Prostate gland (tissue), 2 donors: ENCODE data around the gene CX3CL1. TPM values are rescaled to one million over a fixed set of nuclear protein-coding genes. Genes with fewer than 3 reads are reported as not detected.

Experiments
- DNase-seq: peaks from one replicate; pipeline ENCODE4 v3.0.0-alpha.2; 2019; ENCODE audit warnings: low spot score
- H3K27ac ChIP-seq, 2 donors: fragments of 200-600 bp; sonication (generic); 2 replicates each; pipeline ENCODE4 v1.5.1; 2017 to 2019
- H3K27me3 ChIP-seq: fragments of 200-600 bp; sonication (generic); replicated peaks from 2 replicates; pipeline ENCODE4 v1.5.1; 2019; ENCODE audit not compliant: insufficient read depth
- H3K36me3 ChIP-seq, 2 donors: fragments of 200-600 bp; sonication (generic); 1 replicate in 1 of 2; 2 replicates in 1 of 2; pipeline versions ENCODE4 v1.5.1 to v1.8.1; 2017 to 2019
- H3K4me1 ChIP-seq: fragments of 200-600 bp; sonication (generic); replicated peaks from 2 replicates; pipeline ENCODE4 v1.5.1; 2019
- H3K4me3 ChIP-seq, 2 donors: fragments of 200-600 bp; sonication (generic); 2 replicates each; pipeline ENCODE4 v1.5.1; 2017 to 2019
- H3K9me3 ChIP-seq: fragments of 200-600 bp; sonication (generic); 2 replicates; pipeline ENCODE4 v1.5.1; 2017
- CTCF ChIP-seq, 4 experiments: fragments of 200-600 bp in 2 of 4; fragments of 450-650 bp in 2 of 4; sonication (generic) in 2 of 4; IDR thresholded peaks; 1 replicate in 3 of 4; 2 replicates in 1 of 4; pipeline ENCODE4 v1.5.1; 2016 to 2019; ENCODE audit warnings: antibody characterized with exemption in 4 of 4, mild to moderate bottlenecking in 2 of 4, moderate library complexity in 2 of 4
- POLR2A ChIP-seq: fragments of 450-650 bp; IDR thresholded peaks from one replicate; pipeline ENCODE4 v1.6.1; 2016; ENCODE audit warnings: antibody characterized with exemption, mild to moderate bottlenecking
- POLR2AphosphoS5 ChIP-seq: sonication (generic); formaldehyde crosslinking; IDR thresholded peaks from one replicate; pipeline ENCODE4 v1.6.1; 2017; ENCODE audit warnings: antibody characterized with exemption
- WGBS: methylation state at CpG from one replicate; pipeline ENCODE4 v1.1.5; 2018; 5-methylcytosine and 5-hydroxymethylcytosine counted together
- intact Hi-C: fragments of 100-400 bp; cut with DNase I; formaldehyde crosslinking; loops from one replicate; pipeline ENCODE4 v1.14.2; 2022
- total RNA-seq, 2 donors: library from RNA; depleted of rRNA; stranded (reverse); fragments of >200 nt; gene quantifications; one replicate each; pipeline ENCODE4 v1.1.0, GENCODE V29; 2016

The CX3CL1 gene
- total RNA-seq, 2 donors from 2014 or later = 30.2 to 52.6 TPM

- H3K4me3 ChIP-seq = no peak overlapping the region
- TF ChIP-seq CTCF (IDR thresholded peaks at IDR 0.05) (peak in 3 of 4 experiments; percentile 68 to 79 (median 72)), POLR2A (no peak), POLR2AphosphoS5 (peak; percentile 57)
- H3K27me3 ChIP-seq = no peaks in the 10 kb centered on the region
- no peaks in the 10 kb centered on the region for H3K36me3 ChIP-seq
- intact Hi-C loops = no loop called here
- H3K4me1 ChIP-seq = no peaks in the 10 kb centered on the region
- DNase-seq = peak; percentile 51
- no peak overlapping the region for H3K27ac ChIP-seq
- 36% methylated on average over 10 of the region's 10 CpGs for WGBS
- no peaks in the 10 kb centered on the region for H3K9me3 ChIP-seq
Observed at GRCh38 chr16:57422026-57422944, 50.0 kb downstream of the CX3CL1 start.

- Histone ChIP-seq H3K9me3 (no peaks in the 10 kb centered on the region), H3K27me3 (no peaks in the 10 kb centered on the region), H3K36me3 (no peaks in the 10 kb centered on the region), H3K4me1 (no peaks in the 10 kb centered on the region), H3K4me3 (no peak overlapping the region), H3K27ac (no peak overlapping the region)
- no peak for TF ChIP-seq CTCF (IDR thresholded peaks at IDR 0.05)
- TF ChIP-seq POLR2A = no peak
- intact Hi-C loops = no loop called here
- DNase-seq = no peak
- 80% methylated on average over 2 of the region's 2 CpGs for WGBS
Observed at GRCh38 chr16:57423152-57423551, 50.9 kb downstream of the CX3CL1 start.

- no peaks in the 10 kb centered on the region for H3K27me3 ChIP-seq
- DNase-seq = no peak
- TF ChIP-seq POLR2A = no peak
- no peak for TF ChIP-seq CTCF (IDR thresholded peaks at IDR 0.05)
- no peak for TF ChIP-seq POLR2AphosphoS5
- H3K4me3 ChIP-seq = no peak overlapping the region
- H3K27ac ChIP-seq = no peak overlapping the region
- H3K9me3 ChIP-seq = no peaks in the 10 kb centered on the region
- intact Hi-C loops = no loop called here
- H3K4me1 ChIP-seq = no peaks in the 10 kb centered on the region
- no peaks in the 10 kb centered on the region for H3K36me3 ChIP-seq
- 81% methylated on average over 3 of the region's 3 CpGs for WGBS
Observed at GRCh38 chr16:57424583-57424982, 52.3 kb downstream of the CX3CL1 start.

- Histone ChIP-seq H3K4me1 (no peaks in the 10 kb centered on the region), H3K4me3 (no peak overlapping the region), H3K36me3 (peaks cover 0 to 3% of the 10 kb centered on the region in 2 donors), H3K27ac (no peak overlapping the region), H3K9me3 (no peaks in the 10 kb centered on the region), H3K27me3 (no peaks in the 10 kb centered on the region)
- TF ChIP-seq POLR2AphosphoS5 (no peak), CTCF (IDR thresholded peaks at IDR 0.05) (no peak), POLR2A (no peak)
- intact Hi-C loops = no loop called here
- WGBS = 77% methylated on average over 7 of the region's 7 CpGs
- no peak for DNase-seq
Observed at GRCh38 chr16:57426356-57426755, 54.1 kb downstream of the CX3CL1 start.

- Histone ChIP-seq H3K27me3 (no peaks in the 10 kb centered on the region), H3K9me3 (no peaks in the 10 kb centered on the region), H3K36me3 (peaks cover 3 to 5% of the 10 kb centered on the region in 2 donors), H3K4me1 (no peaks in the 10 kb centered on the region), H3K27ac (no peak overlapping the region), H3K4me3 (no peak overlapping the region)
- intact Hi-C loops = no loop called here
- DNase-seq = no peak
- no peak for TF ChIP-seq POLR2A
- TF ChIP-seq POLR2AphosphoS5 = no peak
- no peak for TF ChIP-seq CTCF (IDR thresholded peaks at IDR 0.05)
- 77% methylated on average over 8 of the region's 8 CpGs for WGBS
Observed at GRCh38 chr16:57427307-57427706, 55.0 kb downstream of the CX3CL1 start.
